Suprapubic skin (tissue), 4 donors: ENCODE measurements around the gene ATPAF1. TPM values are rescaled to one million over a fixed set of nuclear protein-coding genes. Genes with fewer than 3 reads are reported as not detected.

Experiments
- DNase-seq, 2 donors: peaks; one replicate each; pipeline ENCODE4 v3.0.0-alpha.2; 2019; ENCODE audit warnings: low spot score in 2 of 2
- H3K27ac ChIP-seq: fragments of 200-600 bp; sonication (generic); one replicate; pipeline ENCODE4 v1.5.1; 2019
- H3K27me3 ChIP-seq: fragments of 200-600 bp; sonication (generic); one replicate; pipeline ENCODE4 v1.5.1; 2019
- H3K36me3 ChIP-seq: fragments of 200-600 bp; sonication (generic); one replicate; pipeline ENCODE4 v1.5.1; 2019
- H3K4me1 ChIP-seq: fragments of 200-600 bp; sonication (generic); one replicate; pipeline ENCODE4 v1.5.1; 2019
- H3K4me3 ChIP-seq: fragments of 200-600 bp; sonication (generic); one replicate; pipeline ENCODE4 v1.5.1; 2019; ENCODE audit warnings: mild to moderate bottlenecking
- H3K9me3 ChIP-seq: fragments of 200-600 bp; sonication (generic); one replicate; pipeline ENCODE4 v1.5.1; 2019
- EP300 ChIP-seq: sonication (generic); formaldehyde crosslinking; IDR thresholded peaks from one replicate; pipeline ENCODE4 v1.6.1; 2017; ENCODE audit warnings: antibody characterized with exemption
- POLR2A ChIP-seq, 2 donors: fragments of 450-650 bp; IDR thresholded peaks; one replicate each; pipeline ENCODE4 v1.6.1; 2017; ENCODE audit warnings: antibody characterized with exemption in 2 of 2, mild to moderate bottlenecking in 2 of 2, moderate library complexity in 2 of 2
- POLR2AphosphoS5 ChIP-seq, 3 donors: sonication (generic); formaldehyde crosslinking; IDR thresholded peaks; one replicate each; pipeline ENCODE4 v1.6.1; 2017; ENCODE audit warnings: antibody characterized with exemption in 3 of 3
- WGBS: methylation state at CpG from one replicate; pipeline ENCODE4 v1.1.5; 2018; 5-methylcytosine and 5-hydroxymethylcytosine counted together
- total RNA-seq, 4 donors: library from RNA; depleted of rRNA; stranded (reverse); fragments of >200 nt; gene quantifications; one replicate each; pipeline ENCODE4 v1.1.0, GENCODE V29; 2016
- TF ChIP-seq, protein P1 (sequence below), 2 donors: fragments of 200-600 bp in 1 of 2; fragments of 450-650 bp in 1 of 2; sonication (generic) in 1 of 2; IDR thresholded peaks; one replicate each; pipeline ENCODE4 v1.5.1; 2016 to 2019; ENCODE audit warnings: antibody characterized with exemption in 2 of 2, mild to moderate bottlenecking in 1 of 2, moderate library complexity in 1 of 2

Gene ATPAF1
- total RNA-seq, 4 donors from 2014 or later = 29.0 to 43.6 (median 30.9) TPM

- no peak overlapping the region for H3K4me3 ChIP-seq
- no peak for DNase-seq
- H3K4me1 ChIP-seq = no peaks in the 10 kb centered on the region
- H3K27ac ChIP-seq = no peak overlapping the region
- H3K9me3 ChIP-seq = peaks cover 3% of the 10 kb centered on the region
- TF ChIP-seq, protein P1, sequence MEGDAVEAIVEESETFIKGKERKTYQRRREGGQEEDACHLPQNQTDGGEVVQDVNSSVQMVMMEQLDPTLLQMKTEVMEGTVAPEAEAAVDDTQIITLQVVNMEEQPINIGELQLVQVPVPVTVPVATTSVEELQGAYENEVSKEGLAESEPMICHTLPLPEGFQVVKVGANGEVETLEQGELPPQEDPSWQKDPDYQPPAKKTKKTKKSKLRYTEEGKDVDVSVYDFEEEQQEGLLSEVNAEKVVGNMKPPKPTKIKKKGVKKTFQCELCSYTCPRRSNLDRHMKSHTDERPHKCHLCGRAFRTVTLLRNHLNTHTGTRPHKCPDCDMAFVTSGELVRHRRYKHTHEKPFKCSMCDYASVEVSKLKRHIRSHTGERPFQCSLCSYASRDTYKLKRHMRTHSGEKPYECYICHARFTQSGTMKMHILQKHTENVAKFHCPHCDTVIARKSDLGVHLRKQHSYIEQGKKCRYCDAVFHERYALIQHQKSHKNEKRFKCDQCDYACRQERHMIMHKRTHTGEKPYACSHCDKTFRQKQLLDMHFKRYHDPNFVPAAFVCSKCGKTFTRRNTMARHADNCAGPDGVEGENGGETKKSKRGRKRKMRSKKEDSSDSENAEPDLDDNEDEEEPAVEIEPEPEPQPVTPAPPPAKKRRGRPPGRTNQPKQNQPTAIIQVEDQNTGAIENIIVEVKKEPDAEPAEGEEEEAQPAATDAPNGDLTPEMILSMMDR (IDR thresholded peaks at IDR 0.05) = no peak
- TF ChIP-seq EP300 (no peak), POLR2A (IDR thresholded peaks at IDR 0.05) (no peak)
- 98% methylated on average over 3 of the region's 3 CpGs for WGBS
- H3K27me3 ChIP-seq = no peaks in the 10 kb centered on the region
- peaks cover 57% of the 10 kb centered on the region for H3K36me3 ChIP-seq
Observed at GRCh38 chr1:46647611-46648010, 20.6 kb downstream of the ATPAF1 start.

DNA sequence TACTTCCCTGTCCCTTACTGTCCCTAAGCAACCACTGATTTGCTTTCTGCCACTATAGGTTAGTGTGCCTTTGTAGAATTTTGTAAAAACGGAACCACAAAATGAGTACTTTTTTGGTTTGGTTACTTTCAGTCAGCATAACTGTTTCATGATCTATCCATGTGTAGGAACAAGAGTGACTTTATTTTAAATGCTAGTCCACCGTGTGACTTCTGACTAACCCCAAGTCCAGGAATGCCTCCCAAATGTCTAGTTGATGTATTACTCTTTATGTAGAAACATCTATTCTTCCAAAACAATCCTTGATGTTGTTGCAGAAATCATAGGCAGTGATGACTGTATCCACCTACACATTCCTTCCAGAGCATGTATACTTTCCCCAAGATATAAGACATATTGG lies 21.3 kb downstream of the ATPAF1 start:
- TF ChIP-seq POLR2A (IDR thresholded peaks at IDR 0.05) (no peak), POLR2AphosphoS5 (IDR thresholded peaks at IDR 0.05) (no peak), EP300 (no peak)
- TF ChIP-seq, protein P1 (IDR thresholded peaks at IDR 0.05) = no peak
- H3K36me3 ChIP-seq = peaks cover 57% of the 10 kb centered on the region
- H3K9me3 ChIP-seq = peaks cover 3% of the 10 kb centered on the region
- H3K4me3 ChIP-seq = no peak overlapping the region
- 96% methylated on average over 2 of the region's 2 CpGs for WGBS
- H3K27ac ChIP-seq = no peak overlapping the region
- H3K27me3 ChIP-seq = no peaks in the 10 kb centered on the region
- no peaks in the 10 kb centered on the region for H3K4me1 ChIP-seq
- DNase-seq = no peak

DNA sequence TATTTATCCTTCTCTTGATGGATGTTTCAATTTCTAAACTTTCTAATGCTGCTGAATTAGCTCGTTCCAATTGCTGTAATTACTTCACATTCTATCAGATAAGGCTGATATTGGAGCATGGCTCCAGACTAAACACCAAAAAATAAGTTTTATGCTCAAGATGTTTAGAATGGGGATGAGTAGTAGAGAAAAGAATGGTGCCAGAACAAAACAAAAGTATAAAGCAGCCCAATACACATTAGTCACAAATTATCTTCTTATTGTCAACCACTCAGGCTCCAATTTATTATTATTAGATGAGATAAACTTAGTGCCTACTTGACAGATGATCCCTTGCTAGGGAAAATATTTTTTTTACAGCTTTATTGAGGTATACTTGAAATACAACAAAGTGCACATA lies 21.8 kb downstream of the ATPAF1 start:
- TF ChIP-seq, protein P1 (IDR thresholded peaks at IDR 0.05) = no peak
- no peak for TF ChIP-seq POLR2AphosphoS5 (IDR thresholded peaks at IDR 0.05)
- TF ChIP-seq POLR2A (IDR thresholded peaks at IDR 0.05) = no peak
- TF ChIP-seq EP300 = no peak
- Histone ChIP-seq H3K36me3 (peaks cover 58% of the 10 kb centered on the region), H3K4me1 (no peaks in the 10 kb centered on the region), H3K27me3 (no peaks in the 10 kb centered on the region), H3K4me3 (no peak overlapping the region), H3K9me3 (peaks cover 3% of the 10 kb centered on the region), H3K27ac (no peak overlapping the region)
- 90% methylated on average over 1 of the region's 1 CpG for WGBS
- no peak for DNase-seq

DNA sequence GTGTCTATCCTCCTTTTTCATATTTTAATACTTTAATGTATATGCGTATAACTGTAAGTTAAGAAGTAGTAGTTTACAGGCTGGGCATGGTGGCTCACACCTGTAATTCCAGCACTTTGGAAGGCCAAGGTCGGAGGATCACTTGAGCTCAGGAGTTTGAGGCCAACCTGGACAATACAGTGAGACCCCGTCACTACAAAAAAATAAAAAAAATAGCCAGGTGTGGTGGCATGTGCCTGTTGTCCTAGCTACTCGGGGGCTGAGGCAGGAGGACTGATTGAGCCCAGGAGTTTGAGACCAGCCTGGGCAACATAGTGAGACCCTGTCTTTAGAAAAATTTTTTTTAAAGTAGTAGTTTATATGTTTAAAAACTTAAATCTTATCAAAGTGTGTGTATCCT lies 22.3 kb downstream of the ATPAF1 start:
- H3K9me3 ChIP-seq = peaks cover 3% of the 10 kb centered on the region
- DNase-seq = no peak
- H3K27me3 ChIP-seq = no peaks in the 10 kb centered on the region
- no peak overlapping the region for H3K4me3 ChIP-seq
- no peak overlapping the region for H3K27ac ChIP-seq
- 85% methylated on average over 4 of the region's 4 CpGs for WGBS
- H3K4me1 ChIP-seq = no peaks in the 10 kb centered on the region
- no peak for TF ChIP-seq EP300
- TF ChIP-seq POLR2A (IDR thresholded peaks at IDR 0.05) = no peak
- TF ChIP-seq, protein P1 (IDR thresholded peaks at IDR 0.05) = no peak
- no peak for TF ChIP-seq POLR2AphosphoS5 (IDR thresholded peaks at IDR 0.05)
- peaks cover 57% of the 10 kb centered on the region for H3K36me3 ChIP-seq

DNA sequence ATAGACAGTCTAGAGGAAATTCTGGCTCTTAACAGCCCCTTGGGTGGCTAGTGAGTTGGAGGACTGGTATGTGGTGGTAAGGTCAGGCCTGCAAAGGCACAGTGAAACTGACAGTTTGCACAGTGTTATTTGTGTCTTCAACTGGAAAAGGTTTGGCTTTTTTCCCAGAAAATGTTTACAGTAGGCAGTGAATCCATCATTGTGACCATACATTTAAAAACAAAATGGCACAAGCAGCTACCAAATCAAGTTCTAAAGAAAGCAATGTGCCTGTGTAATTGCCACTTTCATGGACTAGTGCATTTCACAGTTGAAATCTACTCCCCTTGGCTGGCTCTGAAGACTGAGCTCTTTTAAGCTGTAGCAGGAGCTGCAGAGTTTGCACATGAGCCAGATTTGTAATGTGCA lies 24.8 kb downstream of the ATPAF1 start:
- Histone ChIP-seq H3K27ac (no peak overlapping the region), H3K9me3 (peaks cover 3% of the 10 kb centered on the region)
- no peak for DNase-seq

More for the DNA sequence above, 24.8 kb downstream of the ATPAF1 start:
- TF ChIP-seq POLR2AphosphoS5 (IDR thresholded peaks at IDR 0.05) = no peak
- TF ChIP-seq, protein P1 (IDR thresholded peaks at IDR 0.05) = no peak
- TF ChIP-seq EP300 = no peak
- no peaks in the 10 kb centered on the region for H3K27me3 ChIP-seq
- no peak overlapping the region for H3K4me3 ChIP-seq
- peaks cover 35% of the 10 kb centered on the region for H3K36me3 ChIP-seq
- H3K4me1 ChIP-seq = no peaks in the 10 kb centered on the region
